Measurements from ENCODE around the gene NDEL1.

The NDEL1 gene

DNA sequence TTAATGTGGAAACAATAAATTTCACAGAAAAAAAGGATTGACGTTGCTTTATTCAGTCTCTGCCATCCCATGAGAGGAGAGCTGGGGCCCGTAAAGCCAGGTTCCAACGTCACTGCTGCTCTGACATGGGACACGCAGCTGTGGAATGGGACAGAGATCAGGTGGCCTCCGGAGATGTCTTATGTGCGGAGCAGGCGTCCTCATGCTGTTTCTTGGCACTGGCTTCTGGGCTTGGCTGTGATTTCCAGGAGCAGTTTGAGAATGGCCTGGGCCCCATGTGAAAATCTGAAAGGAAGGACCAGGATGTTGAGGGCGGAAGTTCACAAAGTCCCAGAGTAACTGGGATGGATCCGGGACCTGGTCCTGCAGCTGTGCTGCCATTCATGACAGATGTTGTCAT is 32.4 kb downstream of the NDEL1 start:
- H3K4me1 ChIP-seq (ENCODE audit: insufficient read depth, low read length, severe bottlenecking), result no peaks in the 10 kb centered on the region
- no peaks in the 10 kb centered on the region for H3K79me2 ChIP-seq (ENCODE audit: insufficient read depth, low read length)
- no peaks in the 10 kb centered on the region for H3K9me2 ChIP-seq (ENCODE audit: low read depth, low read length)
- no peaks in the 10 kb centered on the region for H4K20me1 ChIP-seq (ENCODE audit: insufficient read depth, low read length)
- H3F3A ChIP-seq (ENCODE audit: insufficient read depth, low read length), result no peaks in the 10 kb centered on the region
- no peak overlapping the region for H3K9ac ChIP-seq (ENCODE audit: low read length)
- H2AFZ ChIP-seq (ENCODE audit: low read length), result no peak overlapping the region
- peaks cover 36% of the 10 kb centered on the region for H3K36me3 ChIP-seq (ENCODE audit: insufficient read depth, low read length)
- H3K27me3 ChIP-seq (ENCODE audit: insufficient read depth, low read length), result no peaks in the 10 kb centered on the region
- H3K4me2 ChIP-seq (ENCODE audit: low read length), result no peak overlapping the region
- TF ChIP-seq, protein P1, sequence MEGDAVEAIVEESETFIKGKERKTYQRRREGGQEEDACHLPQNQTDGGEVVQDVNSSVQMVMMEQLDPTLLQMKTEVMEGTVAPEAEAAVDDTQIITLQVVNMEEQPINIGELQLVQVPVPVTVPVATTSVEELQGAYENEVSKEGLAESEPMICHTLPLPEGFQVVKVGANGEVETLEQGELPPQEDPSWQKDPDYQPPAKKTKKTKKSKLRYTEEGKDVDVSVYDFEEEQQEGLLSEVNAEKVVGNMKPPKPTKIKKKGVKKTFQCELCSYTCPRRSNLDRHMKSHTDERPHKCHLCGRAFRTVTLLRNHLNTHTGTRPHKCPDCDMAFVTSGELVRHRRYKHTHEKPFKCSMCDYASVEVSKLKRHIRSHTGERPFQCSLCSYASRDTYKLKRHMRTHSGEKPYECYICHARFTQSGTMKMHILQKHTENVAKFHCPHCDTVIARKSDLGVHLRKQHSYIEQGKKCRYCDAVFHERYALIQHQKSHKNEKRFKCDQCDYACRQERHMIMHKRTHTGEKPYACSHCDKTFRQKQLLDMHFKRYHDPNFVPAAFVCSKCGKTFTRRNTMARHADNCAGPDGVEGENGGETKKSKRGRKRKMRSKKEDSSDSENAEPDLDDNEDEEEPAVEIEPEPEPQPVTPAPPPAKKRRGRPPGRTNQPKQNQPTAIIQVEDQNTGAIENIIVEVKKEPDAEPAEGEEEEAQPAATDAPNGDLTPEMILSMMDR (IDR thresholded peaks at IDR 0.05; ENCODE audit: low read length), result no peak
- TF ChIP-seq EZH2 (IDR thresholded peaks at IDR 0.05; ENCODE audit: borderline replicate concordance, low read length), result no peak
- no peak overlapping the region for H3K4me3 ChIP-seq (ENCODE audit: low read depth, low read length, poor library complexity, severe bottlenecking)
- no peaks in the 10 kb centered on the region for H3K9me3 ChIP-seq (ENCODE audit: low read length)
- no peak overlapping the region for H3K27ac ChIP-seq (ENCODE audit: low read depth, low read length, poor library complexity, severe bottlenecking)

DNA sequence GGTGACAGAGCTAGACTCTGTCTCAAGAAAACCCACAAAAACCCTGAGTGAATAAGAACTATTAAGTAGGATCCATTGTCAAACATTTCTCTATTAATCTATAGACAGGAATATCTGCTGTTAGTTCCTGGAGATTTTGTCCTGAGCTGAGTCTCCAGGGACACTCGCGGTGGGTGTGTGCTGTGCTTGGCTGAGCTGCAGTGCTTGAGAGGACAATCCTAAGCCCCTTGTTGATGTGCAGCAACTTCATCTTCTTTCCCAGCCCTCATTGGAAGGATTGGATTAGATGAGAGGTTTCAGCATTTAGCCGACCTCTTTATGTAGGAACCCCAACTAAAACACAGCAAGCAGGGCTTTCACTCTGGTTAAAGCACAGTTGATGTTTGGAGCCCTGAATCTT is 33.3 kb downstream of the NDEL1 start:
- Histone ChIP-seq H3K79me2 (ENCODE audit: insufficient read depth, low read length) (no peaks in the 10 kb centered on the region), H3K36me3 (ENCODE audit: insufficient read depth, low read length) (peaks cover 38% of the 10 kb centered on the region), H3K4me3 (ENCODE audit: low read depth, low read length, poor library complexity, severe bottlenecking) (no peak overlapping the region), H3K4me2 (ENCODE audit: low read length) (no peak overlapping the region), H3K4me1 (ENCODE audit: insufficient read depth, low read length, severe bottlenecking) (no peaks in the 10 kb centered on the region), H3K9me3 (ENCODE audit: low read length) (no peaks in the 10 kb centered on the region), H3F3A (ENCODE audit: insufficient read depth, low read length) (no peaks in the 10 kb centered on the region), H4K20me1 (ENCODE audit: insufficient read depth, low read length) (no peaks in the 10 kb centered on the region), H3K27me3 (ENCODE audit: insufficient read depth, low read length) (no peaks in the 10 kb centered on the region), H3K9me2 (ENCODE audit: low read depth, low read length) (no peaks in the 10 kb centered on the region), H3K27ac (ENCODE audit: low read depth, low read length, poor library complexity, severe bottlenecking) (no peak overlapping the region), H2AFZ (ENCODE audit: low read length) (no peak overlapping the region), H3K9ac (ENCODE audit: low read length) (no peak overlapping the region)
- TF ChIP-seq EZH2 (IDR thresholded peaks at IDR 0.05; ENCODE audit: borderline replicate concordance, low read length), result no peak
- TF ChIP-seq, protein P1 (IDR thresholded peaks at IDR 0.05; ENCODE audit: low read length), result no peak

DNA sequence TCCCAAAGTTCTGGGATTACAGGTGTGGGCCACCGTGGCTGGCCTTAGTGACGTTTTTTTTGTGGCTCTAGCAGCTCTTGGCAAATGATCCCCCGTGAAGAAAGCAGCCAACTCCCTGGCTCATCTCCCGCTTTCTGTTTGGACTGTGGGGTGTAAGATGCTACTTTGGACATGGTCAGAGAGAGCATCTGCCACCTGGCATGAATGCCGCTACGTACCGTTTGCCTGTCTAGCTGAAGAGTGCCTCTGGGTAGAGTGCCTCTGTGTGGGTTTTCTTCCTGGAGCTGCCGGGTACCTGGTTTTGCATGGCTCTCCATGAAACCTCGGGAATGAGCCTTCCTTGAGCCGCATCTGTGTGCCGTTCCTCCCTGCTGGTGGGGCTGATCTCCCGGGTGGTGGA is 34.3 kb downstream of the NDEL1 start:
- peaks cover 48% of the 10 kb centered on the region for H3K36me3 ChIP-seq (ENCODE audit: insufficient read depth, low read length)
- TF ChIP-seq, protein P1 (IDR thresholded peaks at IDR 0.05; ENCODE audit: low read length), result no peak
- TF ChIP-seq EZH2 (IDR thresholded peaks at IDR 0.05; ENCODE audit: borderline replicate concordance, low read length), result no peak
- no peak overlapping the region for H3K4me2 ChIP-seq (ENCODE audit: low read length)
- H4K20me1 ChIP-seq (ENCODE audit: insufficient read depth, low read length), result no peaks in the 10 kb centered on the region
- no peaks in the 10 kb centered on the region for H3K9me3 ChIP-seq (ENCODE audit: low read length)
- H3K9ac ChIP-seq (ENCODE audit: low read length), result no peak overlapping the region
- H3K4me3 ChIP-seq (ENCODE audit: low read depth, low read length, poor library complexity, severe bottlenecking), result no peak overlapping the region
- H3K27ac ChIP-seq (ENCODE audit: low read depth, low read length, poor library complexity, severe bottlenecking), result no peak overlapping the region
- no peaks in the 10 kb centered on the region for H3K27me3 ChIP-seq (ENCODE audit: insufficient read depth, low read length)
- H3K9me2 ChIP-seq (ENCODE audit: low read depth, low read length), result no peaks in the 10 kb centered on the region
- no peaks in the 10 kb centered on the region for H3K79me2 ChIP-seq (ENCODE audit: insufficient read depth, low read length)
- H2AFZ ChIP-seq (ENCODE audit: low read length), result no peak overlapping the region
- H3K4me1 ChIP-seq (ENCODE audit: insufficient read depth, low read length, severe bottlenecking), result no peaks in the 10 kb centered on the region
- H3F3A ChIP-seq (ENCODE audit: insufficient read depth, low read length), result no peaks in the 10 kb centered on the region
